Renal cortex interstitium (tissue), 11 donors: ENCODE measurements around the gene RPL13. TPM values are rescaled to one million over a fixed set of nuclear protein-coding genes. Genes with fewer than 3 reads are reported as not detected.
A peak's percentile ranks its signal among the peaks of the same experiment; 100 is the strongest.

ENCODE experiments used
- DNase-seq, 11 donors: peaks; one replicate each; pipeline ENCODE4 v3.0.0-alpha.2; 2013; ENCODE audit warnings: low read depth in 9 of 11, low spot score in 4 of 11; ENCODE audit errors: extremely low read depth in 1 of 11
- polyA plus RNA-seq, 3 donors: library from polyadenylated mRNA; unstranded; fragments of 120-200 nt; gene quantifications; one replicate each; pipeline ENCODE4 v1.2.1, GENCODE V29; 2013; ENCODE audit not compliant: insufficient read length in 3 of 3

RPL13 gene
- polyA plus RNA-seq, 3 donors, result 1,503 to 2,429 (median 2,392) TPM

- no peak for DNase-seq
Observed at GRCh38 chr16:89571636-89572035, 11.2 kb downstream of the RPL13 start.

- no peak for DNase-seq
Observed at GRCh38 chr16:89572073-89572484, 11.6 kb downstream of the RPL13 start.

GRCh38 chr16:89572485-89573205, 12.2 kb downstream of the RPL13 start:
- DNase-seq, result no peak

GRCh38 chr16:89573826-89574680, 13.6 kb downstream of the RPL13 start:
- DNase-seq, result no peak

- peak in 3 of 11 donors; percentile 36 to 50 (median 49) for DNase-seq
Observed at GRCh38 chr16:89574681-89575246, 14.3 kb downstream of the RPL13 start.

- DNase-seq, result no peak
Observed at GRCh38 chr16:89575247-89576152, 15.0 kb downstream of the RPL13 start, which contains the start of gene CPNE7. TSS of gene CPNE7 (plus strand) at chr16:89575758. CDS start at chr16:89575898, 140 bp downstream.

- no peak for DNase-seq
Observed at GRCh38 chr16:89576153-89577054, 15.9 kb downstream of the RPL13 start.

- no peak for DNase-seq
Observed at GRCh38 chr16:89577055-89577759, 16.7 kb downstream of the RPL13 start.

GRCh38 chr16:89579351-89579750, 18.9 kb downstream of the RPL13 start:
- DNase-seq, result no peak

GRCh38 chr16:89581045-89581695, 20.7 kb downstream of the RPL13 start:
- no peak for DNase-seq

- DNase-seq, result no peak
Observed at GRCh38 chr16:89581861-89582563, 21.5 kb downstream of the RPL13 start.

- DNase-seq, result no peak
Observed at GRCh38 chr16:89582614-89583196, 22.2 kb downstream of the RPL13 start.

- no peak for DNase-seq
Observed at GRCh38 chr16:89583197-89583894, 22.9 kb downstream of the RPL13 start.

- DNase-seq, result no peak
Observed at GRCh38 chr16:89583895-89584644, 23.6 kb downstream of the RPL13 start.
